SIG-M5 treated with dmso at 0.1 percent for 504 hours (cell line): ENCODE data around the gene CACNA1A.
A peak's percentile ranks its signal among the peaks of the same experiment; 100 is the strongest.
"Not testable (repeated sequence)": the region's sequence is repeated elsewhere in the genome, so short reads cannot be mapped to it uniquely, and the experiment has no call there.

Experiments
- DNase-seq: peaks from one replicate; lab custom pipeline; 2025; ENCODE audit not compliant: unreplicated experiment; lab: John Stamatoyannopoulos, UW

CACNA1A gene

DNA sequence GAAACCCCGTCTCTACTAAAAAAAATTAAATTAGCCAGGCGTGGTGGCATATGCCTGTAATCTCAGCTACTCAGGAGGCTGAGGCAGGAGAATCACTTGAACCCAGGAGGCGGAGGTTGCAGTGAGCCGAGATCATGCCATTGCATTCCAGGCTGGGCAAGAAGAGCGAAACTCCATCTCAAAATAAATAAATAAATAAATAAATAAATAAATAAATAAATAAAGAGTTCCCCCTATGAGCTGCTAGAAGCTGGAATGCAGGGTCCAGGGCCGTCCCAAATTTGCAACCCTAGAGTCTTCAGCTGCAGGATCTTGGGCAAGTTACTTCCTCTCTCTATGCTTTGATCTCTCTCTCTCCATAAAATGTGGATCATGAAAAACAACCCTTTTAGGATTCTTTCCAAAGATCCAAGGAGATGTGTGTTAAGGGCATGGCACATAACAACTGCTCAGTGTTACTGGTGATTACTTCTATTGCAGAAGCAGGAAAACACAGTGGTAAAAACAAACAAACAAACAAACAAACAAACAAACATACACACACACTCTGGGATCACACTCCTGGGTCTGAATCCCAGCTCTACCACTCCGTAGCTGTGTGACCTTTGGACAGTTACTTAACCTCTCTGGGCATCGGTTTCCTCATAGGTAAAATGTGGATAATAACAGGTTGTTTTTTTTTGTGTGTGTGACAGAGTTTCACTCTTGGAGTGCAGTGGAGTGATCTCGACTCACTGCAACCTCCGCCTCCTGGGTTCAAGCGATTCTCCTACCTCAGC lies 78.8 kb downstream of the CACNA1A start:
- DNase-seq, result no peak

DNA sequence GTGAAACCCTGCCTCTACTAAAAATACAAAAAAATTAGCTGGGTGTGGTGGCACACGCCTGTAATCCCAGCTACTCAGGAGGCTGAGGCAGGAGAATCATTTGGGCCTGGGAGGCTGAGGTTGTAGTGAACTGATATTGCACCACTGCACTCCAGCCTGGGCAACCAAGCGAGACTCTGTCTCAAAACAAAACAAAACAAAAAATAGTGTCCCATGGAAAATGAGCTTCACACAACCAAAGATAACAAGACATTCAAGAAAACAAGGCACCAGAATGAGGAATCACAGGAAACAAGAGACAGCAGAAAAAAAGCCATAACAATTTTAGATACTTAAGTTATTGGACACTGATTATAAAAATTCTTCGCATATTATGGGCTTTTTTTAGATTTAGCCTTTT lies 80.4 kb downstream of the CACNA1A start:
- DNase-seq, result not testable (repeated sequence)

DNA sequence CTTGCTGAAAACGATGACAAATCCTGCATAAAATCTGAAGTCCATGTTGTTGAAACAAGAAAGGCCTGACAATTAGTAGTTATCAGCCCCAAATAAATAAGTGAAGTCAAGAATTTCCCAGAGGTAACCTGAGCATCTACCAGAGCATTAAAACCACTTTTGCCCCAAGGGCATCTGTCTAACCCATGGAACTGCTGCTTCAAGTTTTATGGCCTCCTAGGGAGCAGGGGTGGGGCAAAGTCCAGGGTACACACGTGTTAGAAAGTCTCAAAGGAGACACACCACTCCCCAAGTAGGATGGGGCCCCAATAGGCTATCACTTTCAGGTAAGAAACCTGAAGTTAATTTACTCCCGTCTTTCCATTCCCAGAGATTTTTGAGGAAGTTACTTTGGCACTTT lies 81.1 kb downstream of the CACNA1A start:
- no peak for DNase-seq

DNA sequence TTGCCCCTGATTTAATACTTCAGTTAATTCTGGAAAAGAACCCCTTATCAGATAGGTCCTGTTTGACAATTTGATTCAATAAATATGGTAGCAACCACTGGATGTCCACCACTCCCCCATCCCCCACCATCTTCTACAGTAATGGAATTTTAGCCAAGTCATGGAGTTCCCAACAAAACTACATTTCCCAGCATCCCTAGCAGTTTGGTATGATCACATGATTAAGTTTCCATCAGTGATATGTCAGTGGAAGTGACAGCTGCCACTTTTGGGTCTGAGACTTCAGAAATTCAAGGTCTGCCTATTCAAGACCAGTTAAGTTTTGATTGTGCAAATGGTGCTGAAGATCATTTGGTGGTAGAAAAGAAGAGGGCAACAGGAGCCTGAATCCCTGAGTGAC lies 85.5 kb downstream of the CACNA1A start:
- no peak for DNase-seq

DNA sequence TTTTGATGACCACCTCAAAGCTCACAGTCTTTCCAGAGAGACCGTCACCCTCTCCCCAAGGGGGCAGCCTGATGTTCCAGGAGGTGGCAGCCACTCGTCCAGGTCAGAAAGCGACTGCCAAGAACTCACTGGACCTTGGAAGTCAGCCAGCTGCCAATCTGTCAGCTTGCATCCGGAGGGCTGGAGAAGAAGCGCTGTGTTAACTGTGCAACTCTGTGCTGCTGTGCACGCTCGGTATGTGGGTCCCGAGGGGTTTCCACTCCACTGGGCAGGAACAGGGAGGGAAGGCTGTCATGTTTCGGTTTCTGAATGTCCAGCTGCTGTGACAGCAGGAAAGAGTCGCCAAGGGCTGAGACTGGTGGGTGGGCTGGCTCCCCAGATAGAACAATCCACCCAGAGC lies 89.2 kb downstream of the CACNA1A start:
- no peak for DNase-seq

DNA sequence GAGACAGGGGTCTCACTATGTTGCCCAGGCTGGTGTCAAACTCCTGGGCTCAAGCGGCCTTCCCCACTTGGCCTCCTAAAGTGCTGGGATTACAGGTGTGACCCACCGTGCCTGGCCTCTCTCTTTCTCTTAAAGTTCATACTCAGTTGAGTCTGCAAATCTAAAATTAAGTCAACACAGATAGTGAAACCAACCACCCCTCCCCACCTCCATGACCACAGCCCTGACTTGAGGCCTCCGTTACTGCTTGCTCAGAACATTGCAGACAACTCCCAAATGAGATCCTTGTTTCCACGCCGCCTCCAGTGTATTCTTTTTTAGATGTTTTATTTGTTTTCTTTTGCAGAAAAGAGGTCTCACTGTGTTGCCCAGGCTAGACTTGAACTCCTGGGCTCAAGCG lies 94.4 kb downstream of the CACNA1A start:
- no peak for DNase-seq

DNA sequence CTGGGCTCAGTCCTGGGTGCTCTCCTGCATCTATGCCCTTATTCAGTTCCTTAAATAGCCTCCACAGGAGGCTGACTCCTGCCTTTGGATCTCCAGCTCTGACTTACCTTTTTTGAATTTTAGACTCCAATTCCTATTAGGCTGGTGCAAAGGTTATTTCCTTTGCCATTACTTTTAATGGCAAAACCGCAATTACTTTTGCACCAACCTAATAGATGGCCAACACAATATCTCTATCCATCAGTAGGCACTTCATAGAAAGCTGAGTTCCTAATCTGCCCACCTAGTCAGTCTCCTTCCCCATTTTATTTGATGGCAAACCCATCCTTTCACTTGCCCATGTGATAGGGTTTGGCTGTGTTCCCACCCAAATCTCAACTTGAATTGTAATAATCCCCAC lies 95.3 kb downstream of the CACNA1A start:
- no peak for DNase-seq

DNA sequence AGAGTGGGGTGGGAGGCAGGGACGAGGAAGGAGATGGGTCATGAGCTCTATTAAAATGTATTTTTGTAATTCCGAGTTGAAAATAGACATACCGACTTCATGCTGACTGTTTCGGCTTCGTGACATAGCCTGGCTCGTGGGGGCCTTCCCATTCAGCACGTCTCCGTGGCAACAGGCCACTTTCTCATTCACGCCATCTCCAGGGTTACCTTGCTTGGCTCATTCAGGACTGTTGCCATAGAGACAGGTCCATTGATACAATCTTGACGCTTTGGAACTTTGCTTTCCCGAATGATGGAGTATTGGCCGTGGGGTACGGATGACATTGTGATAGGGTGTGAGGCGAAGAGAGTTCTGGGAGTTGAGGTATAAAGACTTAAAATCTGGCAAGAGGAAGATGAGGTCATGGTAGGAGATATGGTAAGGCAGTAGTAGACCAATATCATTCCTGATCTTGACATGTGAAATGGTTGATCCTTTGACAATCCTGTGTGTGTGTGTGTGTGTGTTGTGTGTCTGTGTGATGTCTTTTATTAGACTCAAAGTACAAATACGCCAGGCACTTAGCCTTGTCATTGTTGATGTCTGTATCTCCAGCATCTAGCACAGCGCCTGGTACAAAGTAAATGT lies 97.3 kb downstream of the CACNA1A start:
- no peak for DNase-seq

DNA sequence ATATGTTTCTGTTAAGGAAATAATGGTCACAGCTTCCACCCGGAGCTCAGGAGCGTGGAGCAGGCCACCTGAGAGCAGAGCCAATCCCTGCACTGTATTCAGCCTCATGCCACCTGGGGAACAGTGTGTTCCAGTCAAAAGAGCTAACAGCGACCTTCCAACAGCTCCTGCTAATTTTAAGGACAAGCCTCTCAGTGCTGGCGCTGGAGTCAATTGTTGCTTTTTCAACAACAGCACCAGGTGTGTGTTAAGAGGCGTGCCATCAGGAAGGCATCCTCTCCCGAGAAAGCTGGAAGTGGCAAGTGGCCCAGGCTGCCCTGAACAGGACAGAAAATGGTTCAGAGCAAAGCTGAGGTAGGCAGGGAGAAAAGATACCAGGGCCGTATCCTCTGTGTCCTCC lies 102.0 kb downstream of the CACNA1A start:
- no peak for DNase-seq

DNA sequence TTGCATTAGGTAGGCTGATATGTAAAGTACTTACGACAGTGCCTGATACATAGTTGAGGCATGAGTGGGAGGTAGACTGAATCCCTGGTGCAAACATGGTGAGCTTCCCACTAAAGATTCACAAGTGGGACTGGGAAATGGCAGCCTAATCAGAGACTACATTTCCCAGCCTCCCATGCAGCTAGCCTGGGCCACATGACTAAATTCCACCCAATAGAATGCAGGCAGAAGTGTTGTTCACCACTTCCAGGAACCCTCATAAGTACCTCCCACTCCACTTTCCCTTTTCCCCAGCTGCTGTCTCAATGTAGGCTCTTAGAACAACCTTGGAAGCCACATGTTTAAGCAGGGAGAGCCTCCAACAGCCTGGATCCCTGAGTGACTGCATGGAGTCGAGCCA lies 104.9 kb downstream of the CACNA1A start:
- no peak for DNase-seq

DNA sequence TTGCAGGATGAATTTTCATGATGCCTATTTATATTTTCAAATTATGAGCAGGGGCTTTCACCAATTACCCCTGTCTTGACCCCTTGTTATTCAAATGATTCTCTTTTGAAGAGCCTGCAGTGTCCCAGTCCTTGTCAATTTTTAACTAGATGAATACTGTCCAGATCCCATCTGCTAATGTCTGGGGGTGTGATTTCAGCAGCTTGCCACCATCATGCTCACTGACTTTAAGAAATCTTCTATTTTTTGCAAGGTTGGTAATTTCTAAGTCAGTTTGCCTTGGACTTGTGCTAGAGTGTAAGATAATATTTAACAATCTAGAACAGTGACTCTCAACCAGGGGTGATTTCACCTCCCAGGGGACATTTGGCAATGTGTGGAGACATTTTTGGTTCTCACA lies 106.0 kb downstream of the CACNA1A start:
- DNase-seq, result no peak

DNA sequence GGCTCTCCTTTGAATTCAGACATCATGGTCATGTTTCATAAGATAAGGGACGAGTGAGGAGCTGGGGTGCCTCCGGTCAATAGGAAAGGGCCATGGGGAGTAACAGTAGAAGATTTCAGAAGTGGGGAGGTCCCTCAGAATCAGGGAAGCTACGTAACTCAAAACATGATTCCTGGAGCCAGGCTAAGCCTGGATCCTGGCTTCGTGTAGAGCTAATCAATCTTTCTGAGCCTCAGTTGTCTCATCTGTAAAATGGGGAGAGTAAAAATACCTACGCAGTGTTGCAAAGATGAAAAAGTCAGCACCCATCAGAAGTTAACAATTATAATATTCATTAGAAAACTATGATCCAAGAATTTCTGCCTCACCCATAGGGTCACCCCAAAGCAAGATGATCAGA lies 106.5 kb downstream of the CACNA1A start:
- no peak for DNase-seq

DNA sequence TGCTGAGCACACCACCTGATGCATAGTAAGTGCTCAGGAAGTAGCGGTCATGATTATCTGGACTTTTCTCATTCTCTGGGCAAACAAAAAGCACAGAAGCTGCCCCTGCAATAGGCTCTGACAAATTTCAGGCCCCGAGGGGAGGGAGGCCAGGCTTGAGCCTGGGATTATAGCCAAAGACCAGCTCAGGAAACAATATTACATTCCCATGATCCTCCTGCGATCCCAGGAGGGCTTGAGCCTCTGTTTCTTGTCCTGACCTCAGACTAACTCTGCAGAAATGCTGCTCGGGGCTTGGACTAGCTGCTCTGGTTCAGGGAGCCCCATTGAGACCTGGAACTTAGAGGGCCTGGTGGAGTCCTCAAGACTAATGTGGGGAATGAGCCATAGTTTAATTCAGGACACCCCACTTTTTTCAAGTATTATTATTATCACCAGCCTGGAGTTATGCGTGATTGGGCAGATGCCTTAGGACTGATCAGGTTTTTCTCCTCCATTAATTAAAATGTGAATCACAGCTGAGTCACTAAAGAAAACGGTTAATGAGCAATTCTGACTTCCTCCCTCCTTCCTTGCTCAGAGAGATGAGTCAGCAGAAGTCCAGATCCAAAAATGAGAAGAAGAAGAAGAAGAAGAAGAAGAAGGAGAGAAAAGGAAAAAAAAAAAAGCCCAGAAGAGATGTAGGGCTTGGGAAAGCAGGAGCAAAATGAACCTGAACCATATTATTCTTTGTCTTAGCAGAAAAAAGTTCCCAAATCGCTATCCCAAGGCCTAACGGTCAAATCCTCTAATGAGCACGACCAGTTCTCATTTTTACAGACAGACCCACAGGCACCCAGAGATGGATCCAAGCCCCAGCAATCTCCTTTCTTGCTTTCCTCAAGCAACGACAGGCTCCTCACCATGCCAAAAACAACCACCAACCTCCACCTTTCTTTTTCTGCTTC lies 107.2 kb downstream of the CACNA1A start:
- DNase-seq, result no peak

DNA sequence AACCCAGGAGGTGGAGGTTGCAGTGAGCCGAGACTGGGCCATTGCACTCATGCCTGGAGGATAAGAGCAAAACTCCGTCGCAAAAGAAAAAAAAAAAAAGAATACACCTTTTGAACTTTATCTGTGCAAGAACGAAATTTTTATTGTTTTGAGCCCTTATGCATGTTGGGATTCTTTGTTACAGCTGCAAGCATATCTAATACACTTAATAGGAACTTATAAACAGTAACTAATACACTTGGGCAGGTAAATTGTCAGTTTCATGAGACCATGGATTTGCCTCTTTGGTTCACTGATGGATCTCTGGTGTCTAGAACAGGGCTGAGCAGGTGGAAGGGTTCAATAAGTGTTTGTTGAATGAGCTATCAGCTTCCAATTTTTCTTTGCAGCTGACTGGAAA lies 108.1 kb downstream of the CACNA1A start:
- no peak for DNase-seq

DNA sequence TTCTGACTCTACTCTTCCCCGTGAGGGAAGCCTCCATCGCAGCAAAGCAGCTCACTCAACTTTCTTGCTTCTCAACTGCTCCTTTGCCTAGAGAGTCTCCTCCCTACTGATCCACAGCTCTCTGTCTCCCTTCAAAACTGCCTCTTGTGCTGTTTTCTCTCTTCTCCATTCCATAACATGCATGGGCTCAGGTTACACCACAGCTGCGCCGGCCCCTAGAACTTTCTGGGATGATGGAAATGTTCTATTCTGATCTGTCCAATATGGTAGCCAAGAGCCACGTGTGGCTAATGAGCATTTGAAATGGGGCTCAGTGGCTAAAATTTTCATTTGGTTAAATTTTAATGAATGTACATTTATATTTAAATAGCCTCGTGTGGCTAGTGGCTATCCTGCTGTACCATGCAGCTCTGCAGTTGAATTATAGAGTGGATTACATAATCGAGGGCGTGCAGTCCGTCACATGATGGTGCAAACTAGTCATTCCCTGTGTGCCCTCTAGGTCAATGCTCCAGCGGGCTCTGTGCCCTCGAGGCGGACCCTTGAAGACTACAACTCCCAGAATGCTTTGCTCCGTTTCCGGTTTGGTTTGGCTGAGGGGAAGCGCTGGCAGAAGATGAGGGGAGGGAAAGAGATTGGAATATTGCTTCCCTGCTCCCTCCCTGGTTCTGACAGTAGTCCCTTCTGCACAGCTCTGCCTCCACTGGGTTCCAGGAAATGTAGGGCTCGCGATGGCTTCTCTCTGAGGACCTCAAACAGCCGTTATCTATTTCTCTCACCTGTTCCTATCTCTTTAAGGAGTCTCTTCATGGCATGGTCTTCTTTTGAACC lies 109.8 kb downstream of the CACNA1A start:
- DNase-seq, result peak; percentile 26

DNA sequence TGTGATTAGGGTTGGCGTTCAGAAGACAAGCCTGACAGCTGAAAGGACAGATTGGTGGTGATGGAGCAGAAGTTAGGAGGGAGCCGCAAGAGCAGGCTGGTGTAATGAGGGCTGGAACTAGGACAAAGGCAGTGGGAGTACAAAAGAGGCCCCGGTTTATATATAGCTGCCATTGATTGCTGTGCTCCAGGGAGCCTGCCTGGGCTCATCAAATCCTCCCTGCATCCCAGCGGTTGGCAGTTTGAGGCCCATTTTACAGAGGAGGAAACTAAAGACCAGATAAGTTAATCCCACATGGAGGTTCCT lies 123.7 kb downstream of the CACNA1A start:
- DNase-seq, result no peak

DNA sequence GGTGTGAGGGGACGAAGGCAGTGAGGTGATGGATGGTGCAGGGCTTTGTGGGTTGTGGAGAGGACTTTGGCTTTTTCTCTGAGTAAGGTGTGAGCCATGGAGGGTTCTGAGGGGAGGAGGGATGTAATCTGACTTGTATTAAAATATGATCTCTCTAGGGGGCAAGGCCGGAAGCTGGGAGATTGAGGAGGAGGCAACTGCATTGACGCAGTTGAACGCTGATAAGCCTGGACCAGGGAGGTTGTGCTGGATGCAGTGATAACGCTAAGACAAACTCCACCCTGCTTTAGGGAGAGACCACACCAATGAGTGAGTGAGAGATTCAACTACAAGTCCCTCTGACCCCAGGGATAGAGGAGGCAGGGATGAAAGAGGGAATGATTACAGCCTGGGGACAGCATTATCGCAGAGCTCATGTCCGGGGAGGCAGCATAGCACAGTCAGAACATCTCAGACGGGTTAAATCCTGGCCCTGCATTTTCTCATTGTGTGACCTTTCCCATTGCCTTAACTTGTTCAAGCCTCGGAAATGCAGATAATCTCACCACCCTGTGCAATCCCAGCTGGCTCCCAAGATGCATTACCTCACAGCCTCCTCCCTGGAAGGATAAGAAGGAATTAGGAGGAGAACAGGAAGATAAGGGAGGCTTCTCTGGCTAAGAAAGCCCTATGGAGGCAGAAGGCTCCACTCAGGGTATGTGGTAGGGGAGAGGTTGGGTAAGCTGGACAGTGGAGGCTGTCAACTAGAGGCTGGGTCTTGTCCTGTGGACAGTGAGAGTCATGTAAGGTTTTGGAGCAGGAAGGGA lies 124.2 kb downstream of the CACNA1A start:
- no peak for DNase-seq

DNA sequence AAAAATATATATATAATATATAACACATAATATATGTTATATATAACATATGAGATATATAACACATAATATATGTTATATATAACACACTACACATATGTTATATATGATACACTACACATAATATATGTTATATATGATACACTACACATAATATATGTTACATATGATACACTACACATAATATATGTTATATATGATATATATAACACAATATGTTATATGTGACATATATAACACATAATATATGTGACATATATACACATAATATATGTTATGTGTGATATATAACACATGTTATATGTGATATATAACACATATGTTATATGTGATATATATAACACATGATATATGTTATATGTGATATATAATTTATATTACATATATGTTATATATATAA lies 129.7 kb downstream of the CACNA1A start:
- DNase-seq, result no peak

DNA sequence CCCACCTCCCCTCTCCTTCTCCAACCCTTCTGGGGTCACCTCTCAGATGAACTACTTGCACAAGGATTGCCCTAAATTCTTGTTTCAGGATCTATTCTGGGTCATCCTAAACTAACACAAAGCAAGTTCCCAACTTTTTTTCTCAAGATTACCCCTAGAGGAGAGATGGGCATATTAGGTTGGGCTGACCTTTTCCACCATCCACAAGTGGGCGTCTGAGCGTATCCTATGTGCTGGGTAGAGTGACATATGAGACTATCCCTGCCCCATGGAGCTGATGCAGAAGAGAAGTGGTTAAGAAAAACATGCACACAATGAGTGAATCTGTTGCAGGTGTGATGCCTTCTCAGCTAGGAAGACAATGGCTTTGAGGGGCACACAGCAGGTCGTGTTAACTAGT lies 132.7 kb downstream of the CACNA1A start:
- no peak for DNase-seq

DNA sequence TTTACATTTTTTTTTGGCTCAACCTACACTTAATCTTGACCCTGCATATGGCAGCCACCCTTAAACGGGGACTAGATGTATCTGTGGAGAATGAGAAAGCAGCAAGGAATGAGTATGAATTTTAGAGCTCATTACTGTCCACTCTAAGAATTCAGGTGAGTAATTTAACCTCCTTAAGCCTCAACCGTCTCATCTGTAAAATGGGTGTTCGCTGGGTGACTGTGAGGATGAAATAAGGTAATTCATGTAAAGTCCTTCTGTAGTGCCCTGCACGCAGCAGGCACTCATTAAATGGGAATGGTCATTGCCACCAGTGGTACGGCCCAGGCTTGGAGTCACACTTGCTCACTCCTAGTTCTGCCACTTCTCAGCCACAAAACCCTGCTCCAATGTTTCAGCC lies 135.3 kb downstream of the CACNA1A start:
- no peak for DNase-seq
